RWPE1 (cell line): ENCODE data around the gene PDE4D.

ENCODE experiments used
- CTCF ChIA-PET: fragments of 350-600 bp; sonication (Branson Sonifier 250); formaldehyde crosslinking; extraction: SDS; loops from one replicate; lab custom pipeline; 2021; lab: Yijun Ruan, JAX
- POLR2A ChIA-PET: fragments of 400-600 bp; formaldehyde crosslinking; extraction: SDS; loops from one replicate; lab custom pipeline; 2020; ENCODE audit warnings: antibody characterized with exemption; ENCODE audit not compliant: low non-redundant PET; lab: Yijun Ruan, JAX
- DNase-seq: peaks from one replicate; pipeline ENCODE4 v3.0.0; 2012; ENCODE audit warnings: low spot score
- H3K27ac ChIP-seq: fragments of 450-650 bp; 2 replicates; pipeline ENCODE4 v1.5.1; 2017
- CTCF ChIP-seq: fragments of 450-650 bp; conservative IDR thresholded peaks from 2 replicates; pipeline ENCODE4 v1.5.1; 2017; ENCODE audit warnings: low read depth, mild to moderate bottlenecking

PDE4D gene

DNA sequence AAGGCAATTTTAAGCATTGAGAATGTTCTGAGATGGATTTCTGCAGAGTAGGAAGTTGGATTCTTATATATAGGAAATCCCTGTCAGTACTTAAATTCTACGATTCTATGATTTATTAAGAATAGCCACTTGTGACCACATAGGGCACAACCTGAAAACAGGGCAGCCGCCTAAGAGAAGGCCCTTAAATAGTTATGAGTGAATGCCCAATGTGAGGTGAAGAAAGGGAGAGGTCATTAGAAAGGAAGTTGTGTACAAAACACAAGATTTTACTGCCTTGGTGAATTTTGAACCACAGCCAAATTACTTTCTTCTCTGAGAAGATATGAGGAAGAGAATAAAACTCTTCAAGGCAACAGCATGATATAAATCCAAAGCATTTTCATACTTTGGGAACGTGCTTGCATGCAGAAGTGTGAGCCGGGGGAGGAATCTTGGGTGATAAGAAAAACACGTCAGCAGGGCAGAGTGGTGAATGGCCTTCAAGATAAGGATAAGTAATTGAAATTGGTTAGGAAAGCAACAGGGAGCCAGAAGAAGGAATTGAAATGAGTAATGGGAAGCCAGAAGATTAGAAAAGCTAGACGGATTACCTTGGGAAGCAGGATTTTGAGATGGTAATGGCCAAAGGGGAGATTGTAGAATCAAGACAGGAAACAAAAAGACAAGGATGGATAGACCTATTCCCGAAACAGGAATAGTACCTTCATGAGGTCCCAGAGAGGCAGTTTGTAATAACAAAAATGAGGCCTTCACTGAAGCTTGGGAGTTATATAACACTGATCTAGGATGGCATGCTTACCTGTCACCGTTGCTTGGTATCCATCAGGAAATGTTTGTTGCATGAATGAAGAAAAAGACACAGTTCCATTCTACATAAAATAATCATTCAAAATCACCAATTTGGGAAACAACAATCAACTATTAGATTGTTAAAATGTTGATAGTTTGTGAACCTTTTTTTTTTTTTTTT lies 244.3 kb downstream of the PDE4D start:
- ChIA-PET CTCF (interaction anchor here (1.0 kb wide), 1 partner anchor 15 kb away, joined by 3 read pairs; no protein-coding TSS in a partner anchor), POLR2A (no interaction called here)
- no peak overlapping the region for H3K27ac ChIP-seq
- no peak for DNase-seq
- TF ChIP-seq CTCF: no peak

- no peak overlapping the region for H3K27ac ChIP-seq
- no peak for DNase-seq
- CTCF ChIA-PET: interaction anchor here (1.0 kb wide), 1 partner anchor 16 kb away, joined by 3 read pairs; no protein-coding TSS in a partner anchor
- POLR2A ChIA-PET: no interaction called here
- TF ChIP-seq CTCF: no peak
Observed at GRCh38 chr5:59648038-59648831, 245.3 kb downstream of the PDE4D start.

DNA sequence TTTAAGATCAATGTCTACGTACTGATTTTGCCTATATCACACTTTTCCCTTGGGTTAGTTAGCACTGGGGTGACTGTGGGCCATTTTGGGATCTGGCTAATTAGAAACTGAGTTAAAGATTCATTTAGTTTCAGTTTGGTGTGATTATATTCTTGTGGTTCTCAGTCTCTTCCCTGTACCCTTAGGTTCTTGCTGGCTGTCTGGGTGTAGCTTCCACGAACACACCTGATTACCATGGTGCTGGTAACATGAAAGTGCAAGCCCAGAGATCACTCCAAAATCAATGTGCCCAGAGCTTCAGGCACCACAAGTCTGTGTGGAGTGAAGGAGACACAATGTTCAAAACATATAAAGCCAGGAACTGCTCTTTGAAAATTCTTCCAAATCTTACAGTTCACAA lies 248.1 kb downstream of the PDE4D start:
- no peak for TF ChIP-seq CTCF

GRCh38 chr5:59640411-59640810 lies 253.1 kb downstream of the PDE4D start:
- POLR2A ChIA-PET: interaction anchor here (0.6 kb wide), 1 partner anchor 240 kb away, joined by 3 read pairs; no protein-coding TSS in a partner anchor
- TF ChIP-seq CTCF: no peak
- no peak overlapping the region for H3K27ac ChIP-seq
- DNase-seq: no peak
- CTCF ChIA-PET: no interaction called here

More for the DNA sequence above, 248.1 kb downstream of the PDE4D start:
- no peak for DNase-seq
- no peak overlapping the region for H3K27ac ChIP-seq
- ChIA-PET CTCF (interaction anchor here (0.6 kb wide), 1 partner anchor 101 kb away, joined by 3 read pairs; no protein-coding TSS in a partner anchor), POLR2A (no interaction called here)

DNA sequence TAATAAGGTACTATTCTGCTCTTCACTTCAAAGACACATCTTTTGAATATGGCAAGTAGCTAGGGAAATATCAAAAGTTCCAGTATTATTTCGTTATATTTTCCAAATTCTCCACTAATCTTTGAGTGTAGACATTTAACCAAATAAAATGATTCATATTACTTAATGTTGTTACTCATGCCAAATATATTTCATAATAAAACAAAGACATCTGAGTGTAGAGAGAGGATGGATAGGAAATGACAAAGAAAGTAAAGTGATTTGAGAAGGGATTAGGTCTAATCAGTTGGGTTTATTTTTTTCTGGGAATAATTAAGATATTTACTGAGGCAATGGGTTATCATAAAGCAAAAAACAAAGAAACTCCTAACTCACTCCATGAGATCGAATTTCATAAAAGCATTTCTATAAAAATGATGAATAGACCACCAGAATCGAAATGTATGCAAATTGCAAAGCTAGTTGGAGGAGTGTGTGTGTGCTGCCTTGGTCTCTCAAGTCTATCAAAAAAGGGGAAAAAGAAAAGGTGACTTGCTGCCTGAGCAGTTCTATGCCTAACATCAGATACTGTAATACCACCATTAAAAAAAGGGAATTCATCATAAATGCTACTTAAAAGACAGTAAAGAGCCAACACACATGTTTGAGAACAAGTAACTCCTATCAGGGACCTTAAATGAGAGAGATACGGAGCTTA lies 255.5 kb downstream of the PDE4D start:
- POLR2A ChIA-PET: no interaction called here
- H3K27ac ChIP-seq: no peak overlapping the region
- no peak for DNase-seq
- CTCF ChIA-PET: no interaction called here
- no peak for TF ChIP-seq CTCF
